AG10803 (cell line): ENCODE measurements around the gene HTT.

Source experiments
- DNase-seq: peaks from one replicate; pipeline ENCODE4 v3.0.0; 2010; ENCODE audit warnings: low read depth
- H3K4me3 ChIP-seq: 2 replicates; pipeline ENCODE4 v1.5.1; 2011; ENCODE audit warnings: mild to moderate bottlenecking, low read length, control low read depth
- TF ChIP-seq, protein P1 (sequence below): conservative IDR thresholded peaks from 2 replicates; pipeline ENCODE4 v1.5.1; 2011; ENCODE audit warnings: mild to moderate bottlenecking, low read length, control low read depth, inconsistent platforms

Gene HTT

DNA sequence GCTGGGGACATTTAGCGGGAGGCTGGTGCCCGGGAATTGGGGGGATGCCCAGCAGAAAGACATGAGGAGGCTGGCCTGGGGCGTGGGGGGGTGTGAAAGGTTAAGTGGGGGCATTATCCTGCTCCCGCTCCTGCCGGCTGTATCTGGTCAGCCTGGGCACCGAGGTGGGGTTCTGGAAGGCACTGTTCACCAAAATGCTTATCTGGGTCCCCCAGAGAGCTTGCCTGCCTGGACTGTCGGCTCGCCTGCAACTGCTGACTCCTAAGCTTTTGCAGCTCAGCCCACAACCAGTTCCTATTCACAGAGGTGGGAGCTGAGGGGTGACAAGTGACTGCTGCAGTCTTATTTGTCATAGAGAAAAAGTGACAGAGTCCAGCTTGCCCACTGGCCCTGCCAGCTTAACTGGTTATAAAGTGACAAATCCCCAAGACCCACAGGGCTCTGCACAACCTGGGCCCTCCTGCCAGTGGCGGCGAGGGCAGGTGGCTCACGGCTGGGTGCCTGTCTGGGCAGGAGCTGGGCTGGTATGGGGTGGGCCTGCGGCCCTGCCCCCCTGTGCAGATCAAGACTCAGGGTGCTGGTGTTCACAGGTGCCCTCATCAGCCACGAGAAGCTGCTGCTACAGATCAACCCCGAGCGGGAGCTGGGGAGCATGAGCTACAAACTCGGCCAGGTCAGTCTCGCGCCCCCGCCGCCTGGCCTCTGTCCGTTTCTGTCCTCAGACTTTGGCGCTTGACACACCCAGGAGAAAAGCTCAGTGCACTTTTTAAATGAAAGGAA lies 150.8 kb downstream of the HTT start:
- no peak for DNase-seq
- H3K4me3 ChIP-seq = no peak overlapping the region
- TF ChIP-seq, protein P1, sequence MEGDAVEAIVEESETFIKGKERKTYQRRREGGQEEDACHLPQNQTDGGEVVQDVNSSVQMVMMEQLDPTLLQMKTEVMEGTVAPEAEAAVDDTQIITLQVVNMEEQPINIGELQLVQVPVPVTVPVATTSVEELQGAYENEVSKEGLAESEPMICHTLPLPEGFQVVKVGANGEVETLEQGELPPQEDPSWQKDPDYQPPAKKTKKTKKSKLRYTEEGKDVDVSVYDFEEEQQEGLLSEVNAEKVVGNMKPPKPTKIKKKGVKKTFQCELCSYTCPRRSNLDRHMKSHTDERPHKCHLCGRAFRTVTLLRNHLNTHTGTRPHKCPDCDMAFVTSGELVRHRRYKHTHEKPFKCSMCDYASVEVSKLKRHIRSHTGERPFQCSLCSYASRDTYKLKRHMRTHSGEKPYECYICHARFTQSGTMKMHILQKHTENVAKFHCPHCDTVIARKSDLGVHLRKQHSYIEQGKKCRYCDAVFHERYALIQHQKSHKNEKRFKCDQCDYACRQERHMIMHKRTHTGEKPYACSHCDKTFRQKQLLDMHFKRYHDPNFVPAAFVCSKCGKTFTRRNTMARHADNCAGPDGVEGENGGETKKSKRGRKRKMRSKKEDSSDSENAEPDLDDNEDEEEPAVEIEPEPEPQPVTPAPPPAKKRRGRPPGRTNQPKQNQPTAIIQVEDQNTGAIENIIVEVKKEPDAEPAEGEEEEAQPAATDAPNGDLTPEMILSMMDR = no peak

DNA sequence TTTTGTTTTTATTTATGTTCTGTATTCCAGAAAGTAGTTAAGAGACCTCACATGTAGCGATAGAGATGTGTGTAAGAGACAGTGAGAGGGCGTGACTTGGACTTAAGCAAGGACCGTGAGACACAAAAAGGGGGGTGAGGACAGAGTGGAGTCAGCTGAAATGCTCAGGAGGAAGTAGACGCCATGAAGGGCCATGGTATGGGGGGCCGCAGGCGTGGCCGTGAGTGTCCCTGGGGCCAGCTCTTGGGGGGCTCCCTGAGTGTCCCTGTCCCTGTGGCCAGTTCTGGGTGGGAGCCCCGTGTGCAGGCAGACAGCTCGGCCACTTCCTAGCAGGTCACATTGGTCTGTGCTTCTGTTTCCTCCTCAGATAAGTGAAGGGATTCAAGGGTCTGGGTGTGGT lies 151.5 kb downstream of the HTT start:
- no peak overlapping the region for H3K4me3 ChIP-seq
- no peak for DNase-seq
- TF ChIP-seq, protein P1 = no peak

- no peak for DNase-seq
- H3K4me3 ChIP-seq = no peak overlapping the region
- TF ChIP-seq, protein P1 = no peak
These were observed 152.0 kb downstream of the HTT start for GRCh38 chr4:3226467-3226866.

DNA sequence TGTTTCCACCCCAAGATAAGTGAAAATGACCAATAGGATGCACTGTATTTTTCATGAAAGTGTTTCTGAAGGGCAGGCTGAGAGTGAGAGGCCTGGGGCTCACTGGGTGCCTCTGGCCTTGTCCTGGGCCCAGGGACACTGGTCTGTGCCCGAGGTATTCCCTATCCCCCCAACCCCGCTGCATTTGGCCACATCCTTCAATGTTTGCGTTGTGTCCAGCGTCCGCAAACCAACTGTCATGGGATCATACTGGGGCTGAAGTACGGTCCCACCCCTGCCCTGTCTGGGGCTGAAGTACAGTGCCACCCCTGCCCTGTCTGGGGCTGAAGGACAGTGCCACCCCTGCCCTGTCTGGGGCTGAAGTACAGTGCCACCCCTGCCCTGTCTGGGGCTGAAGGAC lies 152.5 kb downstream of the HTT start:
- no peak overlapping the region for H3K4me3 ChIP-seq
- TF ChIP-seq, protein P1 = no peak
- no peak for DNase-seq

DNA sequence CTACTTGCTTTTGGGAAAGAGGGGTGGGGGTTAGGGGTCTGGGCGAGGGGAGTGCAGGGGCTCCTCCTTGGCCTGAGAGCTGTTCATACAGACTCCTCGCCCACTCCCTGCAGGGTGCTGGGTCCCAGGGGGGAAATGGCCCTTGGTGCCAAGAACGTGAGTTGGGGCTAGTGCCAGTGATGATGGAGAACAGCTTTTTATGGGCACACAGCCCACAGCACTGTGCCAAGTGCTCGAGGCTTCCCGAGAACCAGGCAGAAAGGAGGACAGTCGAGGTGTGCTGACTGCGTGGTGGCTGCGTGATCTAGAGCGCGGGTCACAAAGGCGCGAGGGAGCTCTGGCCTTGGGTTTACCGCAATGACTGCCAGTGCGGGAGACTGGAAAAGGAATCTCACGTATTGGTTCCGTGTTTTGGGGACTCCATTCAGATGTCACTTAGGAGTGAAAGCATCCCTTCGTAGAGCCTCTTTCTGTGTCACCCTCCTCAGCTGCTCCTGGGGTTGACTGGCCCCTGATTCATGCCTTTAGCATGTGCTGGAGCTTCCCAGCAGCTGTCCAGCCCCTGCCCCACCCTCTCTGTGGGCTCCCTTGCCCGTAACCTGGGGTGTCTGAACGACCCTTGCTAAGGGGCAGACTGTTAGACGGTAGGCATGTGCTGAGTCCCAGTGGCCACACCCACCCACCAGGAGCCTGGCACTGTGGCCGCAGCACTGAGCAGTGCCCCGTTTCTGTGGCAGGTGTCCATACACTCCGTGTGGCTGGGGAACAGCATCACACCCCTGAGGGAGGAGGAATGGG lies 153.6 kb downstream of the HTT start:
- no peak overlapping the region for H3K4me3 ChIP-seq
- TF ChIP-seq, protein P1 = no peak
- DNase-seq = no peak

- TF ChIP-seq, protein P1 = no peak
These were observed 154.4 kb downstream of the HTT start for GRCh38 chr4:3228881-3229280.

GRCh38 chr4:3229328-3229727 lies 154.8 kb downstream of the HTT start:
- no peak for DNase-seq
- TF ChIP-seq, protein P1 = no peak
- H3K4me3 ChIP-seq = no peak overlapping the region

More at GRCh38 chr4:3228881-3229280, 154.4 kb downstream of the HTT start:
- H3K4me3 ChIP-seq = no peak overlapping the region
- no peak for DNase-seq
